ENCODE data around the gene PRRT3. TPM values are rescaled to one million over a fixed set of nuclear protein-coding genes. Genes with fewer than 3 reads are reported as not detected.
A peak's percentile ranks its signal among the peaks of the same experiment; 100 is the strongest.

PRRT3 gene
- total RNA-seq, 2 experiments from 2014 or later, result 5.8 to 6.7 TPM

DNA sequence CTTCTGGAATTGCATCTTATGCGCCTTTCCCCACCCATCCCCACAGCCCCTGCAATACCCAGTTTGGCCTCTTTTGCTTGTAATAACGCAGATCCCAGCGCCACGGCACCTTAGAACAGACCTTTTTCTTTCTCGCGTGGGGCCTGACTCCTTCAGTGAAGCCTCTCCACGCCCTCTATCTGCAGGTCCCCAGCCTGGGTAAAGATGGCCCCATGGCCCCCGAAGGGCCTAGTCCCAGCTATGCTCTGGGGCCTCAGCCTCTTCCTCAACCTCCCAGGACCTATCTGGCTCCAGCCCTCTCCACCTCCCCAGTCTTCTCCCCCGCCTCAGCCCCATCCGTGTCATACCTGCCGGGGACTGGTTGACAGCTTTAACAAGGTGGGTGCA lies 18.0 kb downstream of the PRRT3 start:
- intact Hi-C loops (cut with micrococcal nuclease), result loop anchor here (5.0 kb wide), 2 partner anchors 202 to 582 kb away; partner anchors contain the start of gene BRPF1
- Mint-ChIP-seq H3K9me3 (no peaks in the 10 kb centered on the region), H3K4me3 (peak overlapping the region; percentile 90), H3K36me3 (ENCODE audit: low read depth) (peaks cover 5% of the 10 kb centered on the region), H3K27me3 (ENCODE audit: low read depth) (no peaks in the 10 kb centered on the region), H3K4me1 (ENCODE audit: low read depth) (peaks cover 29% of the 10 kb centered on the region), H3K27ac (peak overlapping the region; percentile 90)
- DNase-seq, result peak; percentile 35
- CTCF ChIA-PET, result interaction anchor here (0.6 to 3.4 kb wide), 6 partner anchors 12 to 85 kb away, joined by 3 to 14 read pairs (median 6); partner anchors contain the start of genes EMC3 and JAGN1

DNA sequence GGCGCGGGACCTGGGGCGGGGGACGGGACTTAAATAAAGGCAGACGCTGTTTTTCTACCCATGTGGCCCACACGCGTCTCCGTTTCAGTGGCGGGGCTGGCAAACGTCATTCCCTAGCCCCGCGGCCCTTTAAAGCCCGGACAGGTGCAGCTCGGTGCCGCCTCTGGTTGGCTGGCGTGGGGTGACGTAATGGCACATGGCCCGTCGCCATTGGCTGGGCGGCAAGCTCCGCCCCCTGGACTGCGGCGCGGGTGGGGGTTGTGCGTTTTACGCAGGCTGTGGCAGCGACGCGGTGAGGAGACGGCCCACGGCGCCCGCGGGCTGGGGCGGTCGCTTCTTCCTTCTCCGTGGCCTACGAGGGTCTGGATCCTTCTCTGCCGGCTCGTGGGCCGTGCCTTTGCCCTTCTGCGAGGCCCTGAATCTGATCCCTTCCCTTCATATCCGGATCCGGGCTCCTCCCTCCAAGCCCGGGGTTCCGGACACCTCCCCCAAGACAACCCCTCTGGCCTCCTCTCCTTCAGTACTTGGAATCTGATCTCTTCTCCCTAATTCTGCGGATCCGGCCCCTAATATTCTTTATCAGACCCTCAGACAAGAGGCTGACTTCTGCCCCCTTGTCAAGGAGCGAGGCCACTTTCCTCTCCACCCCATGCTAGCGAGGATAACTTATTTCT lies 18.5 kb downstream of the PRRT3 start, which contains the start of gene CRELD1:
Gene CRELD1, plus strand, starts transcription at position 274 of the 674 bp plus-strand sequence. CDS start 605 bp downstream, outside the sequence.
- CTCF ChIA-PET, result interaction anchor here (0.5 to 3.5 kb wide), 19 partner anchors 9 to 387 kb away, joined by 3 to 18 read pairs (median 4); partner anchors contain the start of genes EMC3, IL17RE, JAGN1 and PRRT3
- no peaks in the 10 kb centered on the region for H3K27me3 Mint-ChIP-seq (ENCODE audit: low read depth)

DNA sequence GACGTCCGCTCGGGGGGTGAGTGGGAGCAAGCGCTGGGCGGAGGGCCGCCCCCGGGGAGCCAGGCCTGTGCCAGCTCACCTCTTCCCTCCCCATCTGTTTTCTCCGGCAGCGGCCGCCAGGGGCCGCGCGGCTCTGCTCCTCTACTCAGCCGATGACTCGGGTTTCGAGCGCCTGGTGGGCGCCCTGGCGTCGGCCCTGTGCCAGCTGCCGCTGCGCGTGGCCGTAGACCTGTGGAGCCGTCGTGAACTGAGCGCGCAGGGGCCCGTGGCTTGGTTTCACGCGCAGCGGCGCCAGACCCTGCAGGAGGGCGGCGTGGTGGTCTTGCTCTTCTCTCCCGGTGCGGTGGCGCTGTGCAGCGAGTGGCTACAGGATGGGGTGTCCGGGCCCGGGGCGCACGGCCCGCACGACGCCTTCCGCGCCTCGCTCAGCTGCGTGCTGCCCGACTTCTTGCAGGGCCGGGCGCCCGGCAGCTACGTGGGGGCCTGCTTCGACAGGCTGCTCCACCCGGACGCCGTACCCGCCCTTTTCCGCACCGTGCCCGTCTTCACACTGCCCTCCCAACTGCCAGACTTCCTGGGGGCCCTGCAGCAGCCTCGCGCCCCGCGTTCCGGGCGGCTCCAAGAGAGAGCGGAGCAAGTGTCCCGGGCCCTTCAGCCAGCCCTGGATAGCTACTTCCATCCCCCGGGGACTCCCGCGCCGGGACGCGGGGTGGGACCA lies 19.2 kb downstream of the PRRT3 start:
- intact Hi-C loops (cut with micrococcal nuclease), result loop anchor here (1.0 to 5.0 kb wide), 15 partner anchors 13 to 581 kb away; partner anchors contain the start of genes BRK1, BRPF1, FANCD2 and JAGN1
- Mint-ChIP-seq H3K9me3 (no peaks in the 10 kb centered on the region), H3K4me1 (ENCODE audit: low read depth) (peaks cover 28% of the 10 kb centered on the region), H3K36me3 (ENCODE audit: low read depth) (peaks cover 5% of the 10 kb centered on the region), H3K27ac (peak overlapping the region; percentile 85), H3K4me3 (peak overlapping the region; percentile 90), H3K27me3 (ENCODE audit: low read depth) (no peaks in the 10 kb centered on the region)
- DNase-seq, result peak; percentile 92
- CTCF ChIA-PET, result interaction anchor here (0.5 to 3.5 kb wide), 35 partner anchors 9 to 389 kb away, joined by 3 to 19 read pairs (median 4); partner anchors contain the start of genes EMC3, FANCD2, IL17RC and IL17RE

More for the DNA sequence above, 18.5 kb downstream of the PRRT3 start, which contains the start of gene CRELD1:
- Mint-ChIP-seq H3K9me3 (no peaks in the 10 kb centered on the region), H3K27ac (peak within 1 kb of the TSS; percentile 90), H3K4me1 (ENCODE audit: low read depth) (peaks cover 29% of the 10 kb centered on the region), H3K36me3 (ENCODE audit: low read depth) (peaks cover 5% of the 10 kb centered on the region), H3K4me3 (peak within 1 kb of the TSS; percentile 90)
- DNase-seq, result peak; percentile 96
- intact Hi-C loops (cut with micrococcal nuclease), result loop anchor here (1.0 to 5.0 kb wide), 14 partner anchors 13 to 581 kb away; partner anchors contain the start of genes BRK1, BRPF1, FANCD2 and JAGN1

DNA sequence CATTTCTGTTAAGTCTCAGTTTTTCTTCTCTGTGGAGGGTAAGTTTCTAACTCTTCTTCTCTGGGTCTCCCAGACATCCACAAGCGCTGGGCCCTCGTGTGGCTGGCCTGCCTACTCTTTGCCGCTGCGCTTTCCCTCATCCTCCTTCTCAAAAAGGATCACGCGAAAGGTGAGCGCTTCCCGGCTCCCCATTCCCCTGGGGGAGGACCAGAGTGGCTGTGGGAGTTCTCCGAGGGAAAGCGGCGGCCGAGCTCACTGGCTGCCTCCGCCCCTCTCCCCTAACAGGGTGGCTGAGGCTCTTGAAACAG lies 19.7 kb downstream of the PRRT3 start:
- Mint-ChIP-seq H3K9me3 (no peaks in the 10 kb centered on the region), H3K27ac (peak overlapping the region; percentile 85), H3K27me3 (ENCODE audit: low read depth) (no peaks in the 10 kb centered on the region), H3K4me1 (ENCODE audit: low read depth) (peaks cover 28% of the 10 kb centered on the region), H3K4me3 (peak overlapping the region; percentile 90), H3K36me3 (ENCODE audit: low read depth) (peaks cover 3% of the 10 kb centered on the region)
- DNase-seq, result no peak
- intact Hi-C loops (cut with micrococcal nuclease), result loop anchor here (1.0 to 5.0 kb wide), 5 partner anchors 88 to 580 kb away; partner anchors contain the start of genes BRPF1, RPUSD3 and SETD5
- CTCF ChIA-PET, result interaction anchor here (0.6 to 3.5 kb wide), 31 partner anchors 10 to 389 kb away, joined by 3 to 19 read pairs (median 4); partner anchors contain the start of genes EMC3, FANCD2, IL17RC and IL17RE

DNA sequence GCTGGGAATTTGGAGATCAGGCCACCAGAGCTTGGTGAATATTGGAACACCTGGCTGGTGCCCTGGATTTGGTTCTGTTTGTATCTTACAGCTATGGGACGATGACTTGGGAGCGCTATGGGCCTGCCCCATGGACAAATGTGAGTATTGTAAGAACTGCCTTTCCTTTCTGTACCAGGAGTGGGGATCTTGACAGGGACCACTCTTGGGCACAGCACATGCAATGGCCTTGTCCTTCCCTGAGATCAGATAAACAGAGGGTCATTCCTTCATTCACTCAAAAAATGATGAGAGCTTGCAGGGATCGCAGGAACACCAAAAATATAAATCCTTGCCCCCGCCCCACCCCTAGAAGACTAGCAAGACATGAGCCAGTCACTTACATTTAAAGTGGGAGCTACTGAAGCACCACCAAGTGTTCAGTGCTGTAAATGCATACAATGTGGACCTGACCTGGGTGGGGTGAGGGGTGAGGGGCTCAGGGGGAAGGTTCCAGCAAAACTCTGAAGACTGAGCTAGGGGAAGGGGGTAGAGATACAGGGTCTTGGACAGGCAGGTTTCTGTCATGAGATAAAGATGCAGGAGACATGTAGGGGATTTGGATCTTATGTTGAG lies 21.3 kb downstream of the PRRT3 start:
- H3K9me3 Mint-ChIP-seq, result no peaks in the 10 kb centered on the region
- H3K36me3 Mint-ChIP-seq (ENCODE audit: low read depth), result no peaks in the 10 kb centered on the region
- CTCF ChIA-PET, result interaction anchor here (0.7 to 3.5 kb wide), 18 partner anchors 11 to 426 kb away, joined by 3 to 19 read pairs (median 4); partner anchors contain the start of genes FANCD2 and IL17RC
- peaks cover 28% of the 10 kb centered on the region for H3K4me1 Mint-ChIP-seq (ENCODE audit: low read depth)
- H3K4me3 Mint-ChIP-seq, result no peak overlapping the region
- intact Hi-C loops (cut with micrococcal nuclease), result loop anchor here (1.0 to 5.0 kb wide), 6 partner anchors 82 to 579 kb away; partner anchors contain the start of gene BRPF1
- no peak overlapping the region for H3K27ac Mint-ChIP-seq
- DNase-seq, result peak; percentile 44
- H3K27me3 Mint-ChIP-seq (ENCODE audit: low read depth), result no peaks in the 10 kb centered on the region

DNA sequence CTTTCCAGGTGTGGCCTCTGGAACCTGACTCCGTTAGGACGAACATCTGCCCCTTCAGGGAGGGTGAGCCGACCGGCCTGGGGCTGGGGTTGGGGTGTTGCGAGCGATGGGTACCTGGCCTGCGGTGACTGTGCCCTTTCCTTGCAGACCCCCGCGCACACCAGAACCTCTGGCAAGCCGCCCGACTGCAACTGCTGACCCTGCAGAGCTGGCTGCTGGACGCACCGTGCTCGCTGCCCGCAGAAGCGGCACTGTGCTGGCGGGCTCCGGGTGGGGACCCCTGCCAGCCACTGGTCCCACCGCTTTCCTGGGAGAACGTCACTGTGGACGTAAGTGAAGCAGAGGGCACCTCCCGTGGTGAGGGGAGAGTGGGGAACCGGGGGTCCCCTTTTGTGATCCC lies 24.1 kb downstream of the PRRT3 start:
- Mint-ChIP-seq H3K4me3 (no peak overlapping the region), H3K36me3 (ENCODE audit: low read depth) (no peaks in the 10 kb centered on the region), H3K4me1 (ENCODE audit: low read depth) (peaks cover 7% of the 10 kb centered on the region), H3K27me3 (ENCODE audit: low read depth) (no peaks in the 10 kb centered on the region), H3K27ac (no peak overlapping the region), H3K9me3 (no peaks in the 10 kb centered on the region)
- intact Hi-C loops (cut with micrococcal nuclease), result no loop called here
- no peak for DNase-seq
- CTCF ChIA-PET, result no interaction called here

DNA sequence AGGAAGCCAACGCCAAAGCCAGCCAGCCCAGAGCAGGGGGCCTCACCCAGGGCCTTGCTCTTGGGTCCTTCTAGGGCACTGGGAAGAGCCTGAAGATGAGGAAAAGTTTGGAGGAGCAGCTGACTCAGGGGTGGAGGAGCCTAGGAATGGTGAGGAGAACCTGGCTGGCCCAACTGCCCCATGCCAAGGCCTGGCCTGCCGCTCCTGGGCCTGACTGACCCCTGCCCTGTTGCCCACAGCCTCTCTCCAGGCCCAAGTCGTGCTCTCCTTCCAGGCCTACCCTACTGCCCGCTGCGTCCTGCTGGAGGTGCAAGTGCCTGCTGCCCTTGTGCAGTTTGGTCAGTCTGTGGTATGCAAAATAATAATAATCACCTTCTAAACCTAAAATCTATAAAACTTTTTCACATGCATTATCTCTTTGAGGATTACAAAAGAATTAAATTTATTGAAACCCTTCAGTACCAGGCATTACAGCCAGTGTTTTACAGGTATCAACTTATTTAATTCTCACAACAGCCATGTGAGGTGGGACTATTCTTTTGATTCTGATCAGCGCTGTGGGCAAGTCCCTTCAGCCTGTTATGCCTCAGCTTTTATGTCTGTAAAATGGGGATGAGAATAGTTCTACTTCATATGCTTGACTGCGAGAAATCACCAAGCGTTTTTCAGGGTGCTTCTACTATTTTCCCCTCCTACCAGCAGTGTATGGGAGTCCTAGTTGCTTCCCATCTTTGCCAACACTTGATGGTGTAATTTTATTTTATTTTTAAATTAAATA lies 33.8 kb downstream of the PRRT3 start:
- H3K9me3 Mint-ChIP-seq, result no peaks in the 10 kb centered on the region
- peaks cover 13% of the 10 kb centered on the region for H3K4me1 Mint-ChIP-seq (ENCODE audit: low read depth)
- intact Hi-C loops (cut with micrococcal nuclease), result no loop called here
- H3K36me3 Mint-ChIP-seq (ENCODE audit: low read depth), result no peaks in the 10 kb centered on the region
- H3K27me3 Mint-ChIP-seq (ENCODE audit: low read depth), result peaks cover 2% of the 10 kb centered on the region
- no peak overlapping the region for H3K27ac Mint-ChIP-seq
- H3K4me3 Mint-ChIP-seq, result no peak overlapping the region
- no peak for DNase-seq
- CTCF ChIA-PET, result interaction anchor here (0.6 to 3.0 kb wide), 2 partner anchors 13 to 363 kb away, joined by 3 to 19 read pairs; no protein-coding TSS in a partner anchor

DNA sequence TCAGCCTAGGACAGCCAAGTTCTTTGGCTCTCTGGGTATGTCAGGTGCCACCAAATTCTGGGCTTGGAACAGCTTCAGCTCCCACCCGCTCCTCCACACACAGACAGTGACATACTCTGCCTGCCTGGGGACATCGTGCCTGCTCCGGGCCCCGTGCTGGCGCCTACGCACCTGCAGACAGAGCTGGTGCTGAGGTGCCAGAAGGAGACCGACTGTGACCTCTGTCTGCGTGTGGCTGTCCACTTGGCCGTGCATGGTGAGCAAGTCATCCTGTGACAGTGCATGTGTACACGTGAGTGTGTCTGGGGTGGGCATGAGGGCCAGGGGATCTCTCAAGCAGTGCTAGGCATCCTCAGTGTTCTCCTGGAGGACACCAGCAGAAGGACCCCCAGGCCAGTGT lies 34.4 kb downstream of the PRRT3 start:
- no peak overlapping the region for H3K4me3 Mint-ChIP-seq
- CTCF ChIA-PET, result interaction anchor here (0.6 to 3.0 kb wide), 2 partner anchors 14 to 364 kb away, joined by 3 to 19 read pairs; no protein-coding TSS in a partner anchor

DNA sequence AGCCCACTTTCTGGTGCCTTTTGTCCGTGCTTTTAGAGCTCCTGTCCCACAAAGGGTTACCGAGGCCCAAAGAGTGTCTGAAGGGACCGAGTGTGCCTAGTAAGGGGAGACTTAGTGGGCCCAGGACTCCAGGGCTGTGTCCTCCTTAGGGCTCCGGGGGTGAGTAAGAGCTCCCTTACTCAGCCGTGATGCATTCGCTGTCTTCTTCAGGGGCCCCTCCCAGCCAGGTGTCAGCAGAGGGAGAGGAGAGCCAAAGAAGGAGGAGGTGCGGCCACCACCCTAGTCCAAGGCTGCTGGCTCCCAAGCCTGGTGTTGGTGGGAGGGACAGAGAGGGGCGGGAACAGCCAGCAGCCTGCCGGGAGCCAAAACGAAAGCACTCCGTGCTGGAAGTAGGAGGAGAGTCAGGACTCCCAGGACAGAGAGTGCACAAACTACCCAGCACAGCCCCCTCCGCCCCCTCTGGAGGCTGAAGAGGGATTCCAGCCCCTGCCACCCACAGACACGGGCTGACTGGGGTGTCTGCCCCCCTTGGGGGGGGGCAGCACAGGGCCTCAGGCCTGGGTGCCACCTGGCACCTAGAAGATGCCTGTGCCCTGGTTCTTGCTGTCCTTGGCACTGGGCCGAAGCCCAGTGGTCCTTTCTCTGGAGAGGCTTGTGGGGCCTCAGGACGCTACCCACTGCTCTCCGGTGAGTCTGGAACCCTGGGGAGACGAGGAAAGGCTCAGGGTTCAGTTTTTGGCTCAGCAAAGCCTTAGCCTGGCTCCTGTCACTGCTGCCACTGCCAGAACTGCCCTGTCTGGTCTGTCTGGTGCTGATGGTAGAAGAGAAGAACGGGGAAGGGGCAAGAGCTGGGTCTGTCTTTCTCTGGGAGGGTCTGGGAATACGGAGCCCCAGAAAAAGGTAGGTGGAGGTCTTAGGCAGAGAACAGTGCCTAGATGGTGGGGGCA lies 35.2 kb downstream of the PRRT3 start, which contains the start of gene IL17RC:
Gene IL17RC, plus strand, starts transcription at position 365 of the 947 bp plus-strand sequence. Its CDS starts 218 bp downstream, at position 583.
- intact Hi-C loops (cut with micrococcal nuclease), result no loop called here
- no peak within 1 kb of the TSS for H3K27ac Mint-ChIP-seq
- CTCF ChIA-PET, result interaction anchor here (1.0 to 3.0 kb wide), 3 partner anchors 9 to 15 kb away, joined by 3 to 19 read pairs (median 3); partner anchors contain the start of gene IL17RE
- peaks cover 2% of the 10 kb centered on the region for H3K27me3 Mint-ChIP-seq (ENCODE audit: low read depth)
- no peaks in the 10 kb centered on the region for H3K9me3 Mint-ChIP-seq
- H3K36me3 Mint-ChIP-seq (ENCODE audit: low read depth), result no peaks in the 10 kb centered on the region
- peaks cover 13% of the 10 kb centered on the region for H3K4me1 Mint-ChIP-seq (ENCODE audit: low read depth)
- H3K4me3 Mint-ChIP-seq, result peak within 1 kb of the TSS; percentile 71
- peak; percentile 67 for DNase-seq

More for the DNA sequence above, 34.4 kb downstream of the PRRT3 start:
- Mint-ChIP-seq H3K9me3 (no peaks in the 10 kb centered on the region), H3K36me3 (ENCODE audit: low read depth) (no peaks in the 10 kb centered on the region), H3K4me1 (ENCODE audit: low read depth) (peaks cover 13% of the 10 kb centered on the region), H3K27me3 (ENCODE audit: low read depth) (peaks cover 2% of the 10 kb centered on the region), H3K27ac (no peak overlapping the region)
- intact Hi-C loops (cut with micrococcal nuclease), result no loop called here
- DNase-seq, result no peak

DNA sequence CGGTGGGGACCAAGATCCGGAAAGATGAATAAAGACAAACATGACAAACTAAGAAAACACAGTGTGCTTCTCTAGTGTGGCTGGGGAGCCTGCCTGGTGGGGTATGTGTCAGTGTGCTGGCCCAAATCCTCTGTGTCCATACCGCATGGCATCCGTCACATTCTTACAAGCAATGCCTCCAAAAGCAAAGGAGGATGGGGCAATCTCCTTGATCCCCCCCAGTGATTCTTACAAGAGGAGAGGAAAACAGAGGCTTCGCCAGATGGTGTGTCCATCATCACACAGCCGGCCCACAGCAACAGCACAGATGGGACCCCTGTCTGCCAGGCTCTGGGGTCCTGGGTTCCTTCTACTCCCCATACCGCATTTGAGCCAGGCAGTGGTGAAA lies 35.9 kb downstream of the PRRT3 start:
- Mint-ChIP-seq H3K27me3 (ENCODE audit: low read depth) (peaks cover 4% of the 10 kb centered on the region), H3K4me1 (ENCODE audit: low read depth) (peaks cover 13% of the 10 kb centered on the region), H3K27ac (no peak overlapping the region), H3K36me3 (ENCODE audit: low read depth) (no peaks in the 10 kb centered on the region), H3K4me3 (peak overlapping the region; percentile 71), H3K9me3 (no peaks in the 10 kb centered on the region)
- DNase-seq, result no peak
- intact Hi-C loops (cut with micrococcal nuclease), result no loop called here
- CTCF ChIA-PET, result interaction anchor here (1.0 to 3.0 kb wide), 3 partner anchors 9 to 15 kb away, joined by 3 to 19 read pairs (median 3); partner anchors contain the start of gene IL17RE
